K562 (cell line): ENCODE data around the gene TREM2. TPM values are rescaled to one million over a fixed set of nuclear protein-coding genes. Genes with fewer than 3 reads are reported as not detected.

Source experiments
- ATAC-seq: fragments of 200-7000 bp; cut with Tn5 transposase; 3 replicates; pipeline ENCODE4 v1.9.1; 2020; ENCODE audit warnings: moderate library complexity
- BruUV-seq: library from RNA; stranded (reverse); fragments of 400-500 nt; replicated peaks from 2 replicates; lab custom pipeline; 2021; lab: Mats Ljungman, UMichigan
- CTCF ChIA-PET: fragments of 300-600 bp; formaldehyde crosslinking; extraction: SDS; loops from one replicate; lab custom pipeline; 2021; ENCODE audit warnings: low intra/inter-chr PET ratio; lab: Yijun Ruan, JAX
- POLR2A ChIA-PET: fragments of 300-600, 350-650 bp; sonication (Branson Sonifier 250); formaldehyde crosslinking; extraction: SDS; loops from one replicate; lab custom pipeline; 2021; ENCODE audit warnings: antibody characterized with exemption, inconsistent platforms; lab: Yijun Ruan, JAX
- DNase-seq, 4 experiments: peaks; one replicate each; pipeline versions ENCODE4 v3.0.0 to v3.0.0-alpha.2; 2011 to 2018; ENCODE audit warnings: low spot score in 3 of 4, mixed read lengths in 3 of 4; ENCODE audit errors: extremely low read depth in 1 of 4
- FAIRE-seq: peaks from 2 replicates; lab custom pipeline; 2011; peaks lifted over from hg19 to GRCh38; lab: Jason Lieb, UNC
- H2AFZ ChIP-seq: 2 replicates; pipeline ENCODE4 v1.6.0; 2011; ENCODE audit warnings: low read depth, low read length, control low read depth, inconsistent platforms
- H3K27ac ChIP-seq: fragments of 200-600 bp; 3 replicates; pipeline ENCODE4 v1.8.0; 2011; ENCODE audit warnings: low read depth, mild to moderate bottlenecking, control low read depth, inconsistent platforms, low read length, moderate library complexity, mixed read lengths; ENCODE audit errors: extremely low read depth
- H3K27me3 ChIP-seq, 2 experiments: fragments of 300-600 bp in 1 of 2; 2 replicates in 1 of 2; 3 replicates in 1 of 2; pipeline versions ENCODE4 v1.6.0 to v1.8.0; 2011; ENCODE audit warnings: inconsistent platforms in 2 of 2, low read length in 2 of 2, mild to moderate bottlenecking in 1 of 2, mixed read lengths in 1 of 2, moderate library complexity in 1 of 2; ENCODE audit not compliant: control insufficient read depth in 2 of 2, insufficient read depth in 2 of 2
- H3K36me3 ChIP-seq: fragments of 300-600 bp; 3 replicates; pipeline ENCODE4 v1.8.0; 2011; ENCODE audit warnings: mild to moderate bottlenecking, low read length, inconsistent platforms; ENCODE audit not compliant: control insufficient read depth, insufficient read depth
- H3K4me1 ChIP-seq, 2 experiments: fragments of 200-600 bp in 1 of 2; replicated peaks in 1 of 2; 2 replicates in 1 of 2; 3 replicates in 1 of 2; pipeline versions ENCODE4 v1.5.1 to v1.8.0; 2011; ENCODE audit warnings: inconsistent platforms in 2 of 2, low read length in 2 of 2, mild to moderate bottlenecking in 1 of 2, mixed read lengths in 1 of 2, moderate library complexity in 1 of 2; ENCODE audit not compliant: control insufficient read depth in 2 of 2, insufficient read depth in 2 of 2
- H3K4me2 ChIP-seq: 2 replicates; pipeline ENCODE4 v1.6.1; 2011; ENCODE audit warnings: low read length, control low read depth, inconsistent platforms, mixed read lengths; ENCODE audit not compliant: insufficient read depth
- H3K4me3 ChIP-seq: fragments of 200-600 bp; sonication (generic), shearing (Covaris generic); 2 replicates; pipeline ENCODE4 v1.5.1; 2016; ENCODE audit warnings: control low read depth, inconsistent platforms
- H3K79me2 ChIP-seq: fragments of 200-600 bp; 3 replicates; pipeline ENCODE4 v1.8.0; 2011; ENCODE audit warnings: low read length, inconsistent platforms; ENCODE audit not compliant: control insufficient read depth, insufficient read depth
- H3K9ac ChIP-seq, 2 experiments: 2 replicates each; pipeline versions ENCODE4 v1.6.0 to v1.6.1; 2011; ENCODE audit warnings: low read depth in 2 of 2, low read length in 2 of 2, control low read depth in 1 of 2, inconsistent platforms in 1 of 2, mild to moderate bottlenecking in 1 of 2, mixed read lengths in 1 of 2; ENCODE audit not compliant: insufficient read depth in 1 of 2
- H3K9me1 ChIP-seq: one replicate; pipeline ENCODE4 v1.6.0; 2011; ENCODE audit warnings: inconsistent platforms, mild to moderate bottlenecking, low read length, moderate library complexity; ENCODE audit not compliant: control insufficient read depth, insufficient read depth
- H3K9me3 ChIP-seq: replicated peaks from 2 replicates; pipeline ENCODE4 v1.5.1; 2011; ENCODE audit warnings: low read depth, low read length, inconsistent platforms; ENCODE audit not compliant: control insufficient read depth, insufficient read depth
- H4K20me1 ChIP-seq: replicated peaks from 2 replicates; pipeline ENCODE4 v1.6.1; 2011; ENCODE audit warnings: low read length, inconsistent platforms, mixed read lengths; ENCODE audit not compliant: control insufficient read depth, insufficient read depth
- ATF3 ChIP-seq, 2 experiments: fragments of 450-650 bp in 1 of 2; sonication (generic) in 1 of 2; formaldehyde crosslinking in 1 of 2; IDR thresholded peaks in 1 of 2; conservative IDR thresholded peaks in 1 of 2; 2 replicates each; pipeline versions ENCODE4 v1.6.1 to v1.8.1; 2016 to 2023; ENCODE audit warnings: mild to moderate bottlenecking in 2 of 2, moderate library complexity in 2 of 2, inconsistent platforms in 1 of 2, missing genetic modification reagents in 1 of 2
- ATF4 ChIP-seq: fragments of 450-650 bp; formaldehyde crosslinking; IDR thresholded peaks from 2 replicates; pipeline ENCODE4 v1.4.0; 2022; ENCODE audit warnings: mild to moderate bottlenecking, moderate library complexity
- CEBPG ChIP-seq, 3 experiments: fragments of 200-800 bp in 1 of 3; sonication (Bioruptor generic) in 1 of 3; sonication (generic) in 1 of 3; formaldehyde crosslinking in 1 of 3; IDR thresholded peaks in 2 of 3; conservative IDR thresholded peaks in 1 of 3; 2 replicates each; pipeline versions ENCODE4 v1.6.1 to v1.8.0; 2016 to 2022; ENCODE audit warnings: missing compliant biosample characterization in 2 of 3, missing genetic modification characterization in 2 of 3, mild to moderate bottlenecking in 1 of 3, missing genetic modification reagents in 1 of 3
- CREB3 ChIP-seq: fragments of 450-650 bp; conservative IDR thresholded peaks from 2 replicates; pipeline ENCODE4 v1.6.1; 2016; ENCODE audit warnings: missing genetic modification characterization, low read depth, mild to moderate bottlenecking, missing compliant biosample characterization, moderate library complexity
- EHMT2 ChIP-seq: fragments of 450-650 bp; IDR thresholded peaks from 2 replicates; pipeline ENCODE4 v1.6.1; 2018; ENCODE audit warnings: antibody characterized with exemption
- MIER1 ChIP-seq: fragments of 450-650 bp; IDR thresholded peaks from 2 replicates; pipeline ENCODE4 v1.6.1; 2016; ENCODE audit warnings: antibody characterized with exemption, mild to moderate bottlenecking, low read depth
- POLR3G ChIP-seq: IDR thresholded peaks from 2 replicates; pipeline ENCODE4 v1.6.1; 2011; ENCODE audit not compliant: insufficient read length, insufficient replicate concordance; ENCODE audit errors: extremely low read depth
- RCOR1 ChIP-seq, 2 experiments: IDR thresholded peaks; 2 replicates each; pipeline ENCODE4 v1.6.1; 2012; ENCODE audit warnings: low read depth in 2 of 2, low read length in 2 of 2, borderline replicate concordance in 1 of 2, improper control_type of control experiment in 1 of 2
- SAP30 ChIP-seq: fragments of 200-600 bp; sonication (generic); IDR thresholded peaks from 2 replicates; pipeline ENCODE4 v1.6.1; 2012; ENCODE audit warnings: borderline replicate concordance, low read depth, mild to moderate bottlenecking, moderate library complexity, low read length, control low read depth, inconsistent platforms; ENCODE audit not compliant: insufficient read depth, poor library complexity, severe bottlenecking
- TRIM24 ChIP-seq, 2 experiments: fragments of 450-650 bp; IDR thresholded peaks; 2 replicates each; pipeline ENCODE4 v1.6.1; 2016
- USF2 ChIP-seq: sonication (generic); formaldehyde crosslinking; IDR thresholded peaks from 2 replicates; pipeline ENCODE4 v1.5.0; 2020; ENCODE audit warnings: missing genetic modification reagents
- ZNF584 ChIP-seq: fragments of 200-800 bp; sonication (Bioruptor generic); IDR thresholded peaks from 2 replicates; pipeline ENCODE4 v1.6.1; 2016; ENCODE audit warnings: low read depth, mild to moderate bottlenecking, missing genetic modification characterization, missing compliant biosample characterization
- ZNF644 ChIP-seq: fragments of 200-800 bp; sonication (Bioruptor generic); IDR thresholded peaks from 2 replicates; pipeline ENCODE4 v1.6.1; 2016; ENCODE audit warnings: low read depth, missing genetic modification characterization, missing compliant biosample characterization
- ZNF766 ChIP-seq: fragments of 200-800 bp; sonication (Bioruptor generic); conservative IDR thresholded peaks from 2 replicates; pipeline ENCODE4 v1.6.1; 2016; ENCODE audit warnings: missing genetic modification characterization, missing compliant biosample characterization
- ZSCAN32 ChIP-seq: fragments of 450-650 bp; formaldehyde crosslinking; IDR thresholded peaks from 2 replicates; pipeline ENCODE4 v1.4.0; 2020; ENCODE audit warnings: mild to moderate bottlenecking, moderate library complexity
- WGBS: fragments of 100-300 bp; shearing (Covaris generic); methylation state at CpG from one replicate; pipeline ENCODE4 v1.1.6; 2016; ENCODE audit warnings: low coverage, mixed read lengths; ENCODE audit not compliant: insufficient coverage; ENCODE audit errors: missing lambda C conversion rate; 5-methylcytosine and 5-hydroxymethylcytosine counted together
- in situ Hi-C: fragments of 300-500 bp; cut with MboI; formaldehyde crosslinking; loops from 4 replicates; pipeline ENCODE4 v1.15.0; 2018; ENCODE audit warnings: inconsistent platforms, mixed read lengths
- intact Hi-C: fragments of 100-400 bp; cut with micrococcal nuclease; formaldehyde crosslinking; loops from 2 replicates; pipeline ENCODE4 v1.14.2; 2022
- polyA plus RNA-seq, 8 experiments: library from polyadenylated mRNA; depleted of rRNA in 4 of 8; stranded (reverse) in 5 of 8; unstranded in 3 of 8; fragments of >200 nt; fragmentation: Nextera tagmentation in 2 of 8; fragmentation: Illumina TruSeq in 1 of 8; extraction: Ambion mirVana in 2 of 8; extraction: Trizol in 1 of 8; gene quantifications; 2 replicates each; pipeline versions ENCODE4 v1.2.1 to v1.2.3, GENCODE V29; 2011 to 2014; ENCODE audit warnings: inconsistent platforms in 1 of 8, missing spikeins in 1 of 8
- total RNA-seq, 7 experiments: library from RNA; depleted of rRNA in 6 of 7; stranded (reverse); fragments of >200 nt in 6 of 7; fragmentation: Illumina TruSeq in 2 of 7; extraction: Trizol in 2 of 7; gene quantifications; 2 replicates each; pipeline versions ENCODE4 v1.2.1 to v1.2.3, GENCODE V29; 2011 to 2021; ENCODE audit warnings: low replicate concordance in 1 of 7

The TREM2 gene
- total and polyA plus RNA-seq, 9 of the 15 experiments (the other 6 are each of a cell fraction or from before 2014, with no cell fraction given): not detected

GRCh38 chr6:41167173-41167963 is 4.5 kb upstream of the TREM2 start:
- peak in 1 of 4 experiments; percentile 17 for DNase-seq
- peaks cover 7% of the 10 kb centered on the region; the same call in 1 of the 2 replicates for H4K20me1 ChIP-seq
- no peaks in the 10 kb centered on the region for H3K36me3 ChIP-seq
- CTCF ChIA-PET: no interaction called here
- ATAC-seq: peak; percentile 67; the same call in 2 of the 3 replicates
- no peak overlapping the region for H2AFZ ChIP-seq
- peaks cover 7 to 37% of the 10 kb centered on the region in 2 experiments for H3K27me3 ChIP-seq
- H3K4me3 ChIP-seq: no peak overlapping the region
- intact Hi-C loops: no loop called here
- H3K9me3 ChIP-seq: no peaks in the 10 kb centered on the region
- 2% methylated on average over 5 of the region's 5 CpGs for WGBS
- POLR2A ChIA-PET: interaction anchor here (1.8 kb wide), 1 partner anchor 10 kb away, joined by 6 read pairs; no protein-coding TSS in a partner anchor
- no peak for FAIRE-seq
- H3K4me1 ChIP-seq: no peaks in the 10 kb centered on the region
- no TSS peak for BruUV-seq
- H3K27ac ChIP-seq: no peak overlapping the region
- no peaks in the 10 kb centered on the region for H3K9me1 ChIP-seq
- no peak overlapping the region for H3K4me2 ChIP-seq
- no peaks in the 10 kb centered on the region for H3K79me2 ChIP-seq
- no peak overlapping the region for H3K9ac ChIP-seq
- in situ Hi-C loops: no loop called here
- TF ChIP-seq CEBPG (CRISPR knock-in tag; IDR thresholded peaks at IDR 0.05) (0 out of 2 replicates have a peak, but pooled peaks have one; percentile 53), CEBPG (tag; conservative IDR thresholded peaks at IDR 0.05 in 1 of 2, IDR thresholded peaks at IDR 0.05 in 1 of 2) (peak; percentile 77 to 81), RCOR1 (IDR thresholded peaks at IDR 0.05; ENCODE audit: borderline replicate concordance in 1 of 2, low read depth in 2 of 2, low read length in 2 of 2) (no peak), ZNF766 (CRISPR knock-in tag) (0 out of 2 replicates have a peak, but pooled peaks have one; percentile 29), ATF4 (CRISPR knock-in tag) (peak; percentile 46; the same call in 1 of the 2 replicates), ZNF644 (0 out of 2 replicates have a peak, but pooled peaks have one; percentile 42), MIER1 (peak; percentile 91), CREB3 (tag) (0 out of 2 replicates have a peak, but pooled peaks have one; percentile 23), ATF3 (IDR thresholded peaks at IDR 0.05) (peak; percentile 76), ATF3 (CRISPR knock-in tag; conservative IDR thresholded peaks at IDR 0.05) (no peak), USF2 (CRISPR knock-in tag) (0 out of 2 replicates have a peak, but pooled peaks have one; percentile 30), ZSCAN32 (CRISPR knock-in tag) (peak; percentile 61; the same call in 1 of the 2 replicates), ZNF584 (CRISPR knock-in tag) (0 out of 2 replicates have a peak, but pooled peaks have one; percentile 44), SAP30 (no peak), TRIM24 (IDR thresholded peaks at IDR 0.05) (peak in 1 of 2 experiments; percentile 12; a peak in 1 of 4 replicates), POLR3G (no peak), EHMT2 (peak; percentile 93)
